HG03575 (cell line): ENCODE results near the gene PILRA.
"Not testable (repeated sequence)": the region's sequence is repeated elsewhere in the genome, so short reads cannot be mapped to it uniquely, and the experiment has no call there.

Source experiments
- ATAC-seq: cut with Tn5 transposase; IDR thresholded peaks from one replicate; pipeline ENCODE4 v1.9.1; 2021; ENCODE audit not compliant: unreplicated experiment, insufficient number of reproducible peaks, low FRiP score; ENCODE audit errors: extremely low read depth

PILRA gene

GRCh38 chr7:100444311-100445278 lies 71.3 kb downstream of the PILRA start:
- no peak for ATAC-seq

DNA sequence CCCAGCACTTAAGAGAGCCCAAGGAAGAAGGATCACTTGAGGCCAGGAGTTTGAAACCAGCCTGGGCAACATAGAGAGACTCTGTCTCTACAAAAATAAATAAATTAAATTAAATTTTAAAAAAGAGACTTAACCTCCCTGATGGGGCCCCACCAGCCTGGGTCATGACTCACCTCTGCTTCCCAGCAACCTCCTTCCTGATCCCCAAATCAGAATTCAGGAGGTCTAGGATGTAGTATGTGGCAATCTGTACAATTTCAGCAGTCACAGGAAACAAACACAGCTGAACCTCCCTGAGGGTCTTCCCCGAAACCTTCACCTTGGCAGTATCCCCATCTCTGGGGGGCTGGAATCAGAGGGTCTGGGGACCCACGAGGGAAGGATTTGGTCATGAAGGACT lies 72.8 kb downstream of the PILRA start:
- ATAC-seq = no peak

- ATAC-seq = not testable (repeated sequence)
Observed at GRCh38 chr7:100447363-100447762, 74.1 kb downstream of the PILRA start.

GRCh38 chr7:100449190-100449795 lies 76.0 kb downstream of the PILRA start:
- no peak for ATAC-seq
